ENCODE results near the gene SNTG2. TPM values are rescaled to one million over a fixed set of nuclear protein-coding genes. Genes with fewer than 3 reads are reported as not detected.
"Not testable (repeated sequence)": the region's sequence is repeated elsewhere in the genome, so short reads cannot be mapped to it uniquely, and the experiment has no call there.

SNTG2 gene
- polyA plus RNA-seq, 1 experiment = 0.31 TPM

DNA sequence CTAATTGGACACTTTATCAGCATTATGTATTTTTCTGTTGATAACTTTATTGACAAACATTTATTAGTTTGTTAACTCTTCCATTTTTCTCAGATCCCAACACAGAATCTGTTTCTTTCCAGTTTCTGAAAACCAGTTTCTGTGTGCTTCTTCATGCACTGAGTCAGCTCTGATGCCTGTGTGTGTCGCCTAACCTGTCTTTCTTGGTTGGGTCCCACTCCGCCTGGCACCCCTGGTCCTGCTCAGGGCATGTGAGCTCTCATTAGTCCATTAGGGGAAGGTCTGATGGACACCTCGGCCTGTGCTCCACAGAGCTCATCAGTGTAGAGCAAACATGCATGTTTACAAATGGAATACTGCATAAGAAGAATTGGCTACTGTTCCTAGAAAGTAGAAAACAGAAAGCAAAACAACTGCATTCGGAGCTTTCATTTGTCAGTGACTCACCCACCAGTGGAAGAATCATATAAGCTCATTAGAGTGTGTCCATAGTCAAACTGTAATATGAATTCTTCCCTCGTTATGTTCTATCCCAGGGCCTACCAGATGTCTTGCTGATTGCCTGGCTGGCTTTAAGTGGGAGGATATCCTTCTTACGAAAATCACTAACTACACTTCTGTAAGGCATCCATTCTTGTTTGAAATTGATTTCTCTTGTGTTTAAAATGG is 137.7 kb downstream of the SNTG2 start:
- peak; percentile 6 for DNase-seq (ENCODE audit: low read depth)
- Histone ChIP-seq H3K36me3 (ENCODE audit: control insufficient read depth, insufficient read depth, low read length) (no peaks in the 10 kb centered on the region), H3K27me3 (ENCODE audit: control insufficient read depth, insufficient read depth, low read length) (no peaks in the 10 kb centered on the region), H3K4me3 (ENCODE audit: low read depth, low read length) (no peak overlapping the region)
- POLR2A ChIA-PET = no interaction called here
- TF ChIP-seq, protein P1, sequence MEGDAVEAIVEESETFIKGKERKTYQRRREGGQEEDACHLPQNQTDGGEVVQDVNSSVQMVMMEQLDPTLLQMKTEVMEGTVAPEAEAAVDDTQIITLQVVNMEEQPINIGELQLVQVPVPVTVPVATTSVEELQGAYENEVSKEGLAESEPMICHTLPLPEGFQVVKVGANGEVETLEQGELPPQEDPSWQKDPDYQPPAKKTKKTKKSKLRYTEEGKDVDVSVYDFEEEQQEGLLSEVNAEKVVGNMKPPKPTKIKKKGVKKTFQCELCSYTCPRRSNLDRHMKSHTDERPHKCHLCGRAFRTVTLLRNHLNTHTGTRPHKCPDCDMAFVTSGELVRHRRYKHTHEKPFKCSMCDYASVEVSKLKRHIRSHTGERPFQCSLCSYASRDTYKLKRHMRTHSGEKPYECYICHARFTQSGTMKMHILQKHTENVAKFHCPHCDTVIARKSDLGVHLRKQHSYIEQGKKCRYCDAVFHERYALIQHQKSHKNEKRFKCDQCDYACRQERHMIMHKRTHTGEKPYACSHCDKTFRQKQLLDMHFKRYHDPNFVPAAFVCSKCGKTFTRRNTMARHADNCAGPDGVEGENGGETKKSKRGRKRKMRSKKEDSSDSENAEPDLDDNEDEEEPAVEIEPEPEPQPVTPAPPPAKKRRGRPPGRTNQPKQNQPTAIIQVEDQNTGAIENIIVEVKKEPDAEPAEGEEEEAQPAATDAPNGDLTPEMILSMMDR (IDR thresholded peaks at IDR 0.05; ENCODE audit: insufficient read depth, low read depth, low read length) = no peak
- CTCF ChIA-PET = interaction anchor here (0.7 to 1.2 kb wide), 2 partner anchors 13 to 34 kb away, joined by 3 read pairs; no protein-coding TSS in a partner anchor

DNA sequence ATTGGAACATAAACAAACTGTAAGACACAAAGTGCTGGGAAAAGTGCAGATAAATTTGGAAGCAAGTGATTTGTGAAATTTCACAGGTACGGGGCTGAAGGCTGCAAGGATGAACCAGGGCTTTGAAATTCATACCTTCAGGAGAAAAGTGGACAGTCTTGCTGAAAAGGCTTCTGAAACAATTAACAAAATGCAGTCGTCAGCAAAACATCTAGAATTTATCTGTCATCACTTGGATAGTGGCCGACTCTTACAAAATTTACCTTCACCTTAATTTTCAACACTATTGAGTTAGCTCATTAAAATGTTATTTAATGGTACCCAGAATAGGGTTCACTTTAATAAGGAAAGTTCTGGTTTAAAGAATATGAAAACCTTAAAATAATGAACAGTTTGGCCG is 138.3 kb downstream of the SNTG2 start:
- DNase-seq (ENCODE audit: low read depth) = no peak
- TF ChIP-seq, protein P1 (IDR thresholded peaks at IDR 0.05; ENCODE audit: insufficient read depth, low read depth, low read length) = no peak
- no peak overlapping the region for H3K4me3 ChIP-seq (ENCODE audit: low read depth, low read length)
- H3K27me3 ChIP-seq (ENCODE audit: control insufficient read depth, insufficient read depth, low read length) = no peaks in the 10 kb centered on the region
- CTCF ChIA-PET = interaction anchor here (1.2 kb wide), 1 partner anchor 12 kb away, joined by 3 read pairs; no protein-coding TSS in a partner anchor
- no peaks in the 10 kb centered on the region for H3K36me3 ChIP-seq (ENCODE audit: control insufficient read depth, insufficient read depth, low read length)
- POLR2A ChIA-PET = no interaction called here

DNA sequence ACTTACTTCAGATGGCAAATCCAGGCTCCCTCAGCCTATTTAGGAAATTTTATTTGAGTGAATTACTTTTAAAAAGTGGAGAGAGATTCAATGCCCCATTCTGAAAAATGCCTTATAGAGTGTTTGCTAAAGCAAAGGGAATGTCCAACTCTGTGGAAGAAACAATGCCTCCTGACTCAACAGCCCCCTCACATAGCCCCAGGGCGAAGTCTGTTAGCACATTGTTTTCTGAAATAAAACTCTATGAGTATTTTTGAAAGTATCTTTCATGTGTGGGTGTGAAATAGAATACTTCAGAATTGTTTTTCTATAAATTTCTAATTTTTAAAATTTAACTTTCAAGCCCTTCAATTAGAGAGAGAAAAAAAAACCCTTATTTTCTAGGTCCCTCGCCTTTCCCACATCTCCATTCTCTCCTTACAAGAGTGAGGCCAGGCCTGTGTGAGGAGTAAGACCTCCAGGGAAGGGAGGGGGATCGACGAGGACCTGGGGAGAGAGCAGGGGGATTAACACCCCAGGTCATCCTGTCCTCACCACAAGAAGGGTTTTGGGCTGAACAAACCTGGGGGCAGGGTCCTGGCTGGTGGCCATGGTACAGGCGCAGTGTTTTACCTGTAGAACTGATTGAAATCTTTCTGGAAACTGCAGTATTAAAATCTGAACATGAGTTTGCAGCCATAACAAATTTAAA is 141.4 kb downstream of the SNTG2 start:
- DNase-seq (ENCODE audit: low read depth) = peak; percentile 21
- ChIA-PET POLR2A (no interaction called here), CTCF (no interaction called here)
- Histone ChIP-seq H3K4me3 (ENCODE audit: low read depth, low read length) (no peak overlapping the region), H3K36me3 (ENCODE audit: control insufficient read depth, insufficient read depth, low read length) (no peaks in the 10 kb centered on the region), H3K27me3 (ENCODE audit: control insufficient read depth, insufficient read depth, low read length) (no peaks in the 10 kb centered on the region)
- TF ChIP-seq, protein P1 (IDR thresholded peaks at IDR 0.05; ENCODE audit: insufficient read depth, low read depth, low read length) = no peak

DNA sequence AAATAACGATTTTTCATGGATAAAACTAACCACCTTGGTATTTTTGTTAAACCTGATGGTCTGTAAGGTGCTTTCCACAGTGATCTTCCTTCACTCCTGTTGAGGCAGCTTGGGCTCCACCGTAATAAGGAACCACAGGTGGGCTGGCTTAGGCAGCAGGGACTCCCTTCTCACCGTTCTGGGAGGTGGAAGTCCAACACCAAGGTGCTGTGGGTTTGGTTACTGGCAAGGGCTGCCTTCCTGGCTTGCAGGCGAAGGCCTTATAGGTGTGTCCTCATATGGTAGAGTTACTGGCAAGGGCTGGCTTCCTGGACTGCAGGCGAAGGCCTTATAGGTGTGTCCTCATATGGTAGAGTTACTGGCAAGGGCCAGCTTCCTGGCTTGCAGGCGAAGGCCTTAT is 143.0 kb downstream of the SNTG2 start:
- H3K4me3 ChIP-seq (ENCODE audit: low read depth, low read length); H3K27me3 ChIP-seq (ENCODE audit: control insufficient read depth, insufficient read depth, low read length); DNase-seq (ENCODE audit: low read depth); CTCF ChIA-PET; H3K36me3 ChIP-seq (ENCODE audit: control insufficient read depth, insufficient read depth, low read length); POLR2A ChIA-PET: not testable (repeated sequence)

DNA sequence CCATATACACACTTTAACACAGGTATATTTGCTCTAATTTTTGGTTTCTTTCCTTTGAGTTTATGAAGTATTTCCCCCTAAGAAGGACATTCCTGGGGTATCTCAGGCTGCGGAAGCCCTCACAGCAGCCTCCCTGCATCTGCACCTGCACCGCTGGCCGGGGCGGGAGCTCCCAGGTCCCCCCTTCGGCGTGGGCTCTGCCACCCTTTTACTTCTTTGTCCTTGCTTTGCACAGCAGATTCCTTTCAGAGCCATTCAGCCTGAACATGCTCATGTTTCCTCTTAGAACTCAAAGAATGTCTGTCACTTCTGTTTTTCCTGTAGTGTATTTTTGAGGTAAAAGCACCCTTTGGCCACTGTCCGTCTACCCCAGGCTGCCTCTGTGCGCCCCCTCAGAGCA is 146.5 kb downstream of the SNTG2 start:
- Histone ChIP-seq H3K4me3 (ENCODE audit: low read depth, low read length) (no peak overlapping the region), H3K27me3 (ENCODE audit: control insufficient read depth, insufficient read depth, low read length) (no peaks in the 10 kb centered on the region), H3K36me3 (ENCODE audit: control insufficient read depth, insufficient read depth, low read length) (no peaks in the 10 kb centered on the region)
- TF ChIP-seq, protein P1 (IDR thresholded peaks at IDR 0.05; ENCODE audit: insufficient read depth, low read depth, low read length) = no peak
- ChIA-PET POLR2A (no interaction called here), CTCF (no interaction called here)
- no peak for DNase-seq (ENCODE audit: low read depth)

Measured in BJ (cell line).